Measurements from ENCODE around the gene VSTM2B. TPM values are rescaled to one million over a fixed set of nuclear protein-coding genes. Genes with fewer than 3 reads are reported as not detected.

VSTM2B gene
- total RNA-seq, 1 experiment from 2014 or later: not detected

DNA sequence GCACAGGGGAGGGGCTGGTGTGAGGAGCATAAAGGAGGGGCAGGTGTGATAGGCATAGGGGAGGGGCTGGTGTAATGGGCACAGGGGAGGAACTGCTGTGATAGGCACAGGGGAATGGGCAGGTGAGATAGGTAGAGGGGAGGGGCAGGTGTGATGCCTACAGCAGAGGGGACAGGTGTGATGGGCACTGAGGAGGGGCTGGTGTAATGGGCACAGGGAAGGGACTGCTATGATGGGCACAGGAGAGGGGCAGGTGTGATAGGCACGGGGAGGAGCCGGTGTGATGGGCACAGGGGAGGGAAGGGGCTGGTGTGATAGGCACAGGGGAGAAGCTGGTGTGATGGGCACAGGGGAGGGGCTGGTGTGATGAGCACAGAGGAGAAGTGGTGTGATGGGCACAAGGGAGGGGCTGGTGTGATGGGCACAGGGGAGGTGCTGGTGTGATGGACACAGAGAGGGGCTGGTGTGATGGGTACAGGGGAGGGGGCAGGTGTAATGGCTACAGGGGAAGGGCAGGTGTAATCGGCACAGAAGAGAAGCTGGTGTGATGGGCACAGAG, 40.8 kb downstream of the VSTM2B start:
- DNase-seq (ENCODE audit: low read depth): no peak

DNA sequence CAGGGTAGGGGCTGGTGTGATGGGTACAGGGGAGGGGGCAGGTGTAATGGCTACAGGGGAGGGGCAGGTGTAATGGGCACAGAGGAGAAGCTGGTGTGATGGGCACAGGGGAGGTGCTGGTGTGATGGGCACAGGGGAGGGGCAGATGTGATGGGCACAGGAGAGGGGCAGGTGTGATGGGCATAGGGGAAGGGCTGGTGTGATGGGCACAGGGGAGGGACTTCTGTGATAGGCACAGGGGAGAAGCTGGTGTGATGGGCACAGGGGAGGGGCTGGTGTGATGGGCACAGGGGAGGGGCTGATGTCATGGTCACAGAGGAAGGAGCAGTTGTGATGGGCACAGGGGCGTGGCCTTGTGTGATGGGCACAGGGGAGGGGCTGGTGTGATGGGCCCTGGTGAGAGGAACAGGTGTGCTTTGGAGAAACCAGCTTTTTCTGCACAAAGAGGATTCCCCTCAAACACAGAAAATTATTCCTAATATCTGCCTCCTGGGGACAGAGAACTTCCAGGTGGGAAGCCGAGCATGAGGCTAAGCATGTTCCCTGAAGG, 41.6 kb downstream of the VSTM2B start:
- DNase-seq (ENCODE audit: low read depth): no peak

DNA sequence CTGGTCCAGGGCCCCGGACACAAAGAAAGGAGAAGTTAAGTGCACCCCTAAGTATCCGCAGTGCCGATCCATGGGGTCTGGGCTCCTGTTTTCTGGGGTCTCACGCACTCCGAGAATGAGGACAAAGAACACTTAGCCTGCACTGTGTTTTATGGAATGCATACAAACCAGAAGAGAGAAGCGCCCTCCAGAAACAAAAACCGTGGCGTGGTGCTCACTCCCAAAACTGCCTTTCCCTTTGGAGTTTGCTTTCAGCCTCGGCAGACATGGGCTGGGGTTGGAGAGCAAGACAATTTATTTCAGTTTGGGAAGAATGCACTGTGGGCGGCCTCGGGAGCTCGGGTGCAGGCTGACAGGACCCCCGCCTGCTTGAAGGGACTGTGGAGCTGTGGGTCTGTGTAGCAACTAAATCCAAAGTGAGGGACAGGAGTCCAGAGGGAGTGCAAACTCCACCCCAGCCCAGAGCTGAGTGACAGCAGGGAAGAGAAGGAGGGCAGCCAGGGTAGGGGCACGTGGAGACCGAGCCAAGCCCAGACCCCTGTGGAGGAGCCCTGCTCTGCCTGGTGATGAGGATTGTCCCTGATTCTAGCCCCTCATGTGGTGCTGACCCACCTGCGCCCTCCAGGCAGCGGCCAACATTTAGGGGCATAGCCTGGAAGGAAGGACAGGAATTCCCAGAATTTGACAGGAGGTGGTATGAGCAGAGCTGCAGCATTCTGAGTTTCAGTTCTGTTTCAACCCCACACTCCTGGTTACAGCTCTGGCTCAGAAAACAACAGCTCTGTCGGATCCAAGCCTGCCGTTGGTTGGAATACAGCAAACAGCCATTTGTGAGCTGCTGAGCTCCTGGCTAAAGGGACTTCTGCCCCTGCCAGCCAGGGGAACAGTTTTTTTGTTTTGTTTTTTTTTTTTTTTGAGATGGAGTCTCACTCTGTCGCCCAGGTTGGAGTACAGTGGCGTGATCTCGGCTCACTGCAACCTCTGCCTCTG, 42.5 kb downstream of the VSTM2B start:
- DNase-seq (ENCODE audit: low read depth): no peak

DNA sequence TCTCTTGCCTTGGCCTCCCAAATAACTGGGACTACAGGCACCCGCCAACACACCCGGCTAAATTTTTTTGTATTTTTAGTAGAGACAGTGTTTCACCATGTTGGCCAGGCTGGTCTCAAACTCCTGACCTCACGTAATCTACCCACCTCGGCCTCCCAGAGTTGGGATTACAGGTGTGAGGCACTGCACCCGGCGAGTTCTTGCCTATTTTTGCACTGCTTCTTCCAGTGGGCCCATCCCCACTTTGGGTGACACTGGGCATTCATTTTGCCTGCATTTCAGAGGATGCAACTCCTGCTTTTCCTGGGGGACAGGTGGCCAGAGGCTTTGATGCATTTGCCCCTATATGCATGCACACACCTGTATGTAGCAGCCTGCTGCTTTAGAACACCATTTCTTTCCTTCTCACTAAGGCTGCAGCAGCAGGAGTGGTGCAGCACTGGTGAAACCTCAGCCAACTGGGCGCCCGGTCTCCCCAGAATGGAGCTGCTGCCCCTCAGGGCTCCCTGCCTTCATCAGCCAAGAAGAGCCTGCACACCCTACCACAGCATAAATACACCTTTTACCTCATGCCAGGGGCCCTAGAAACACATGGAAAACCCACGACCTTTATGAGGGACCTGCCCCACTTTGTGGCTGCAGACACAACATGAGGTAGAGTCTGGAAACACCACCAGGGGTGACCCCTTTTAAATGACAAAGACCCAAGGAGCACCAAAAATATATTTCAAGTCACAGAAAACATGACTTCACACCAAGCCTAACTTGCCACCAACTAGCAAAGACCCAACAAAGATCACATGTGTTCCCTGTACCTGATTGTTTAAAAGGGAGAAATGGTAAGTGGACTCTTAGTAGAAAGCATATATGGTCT, 43.5 kb downstream of the VSTM2B start:
- DNase-seq (ENCODE audit: low read depth): no peak

DNA sequence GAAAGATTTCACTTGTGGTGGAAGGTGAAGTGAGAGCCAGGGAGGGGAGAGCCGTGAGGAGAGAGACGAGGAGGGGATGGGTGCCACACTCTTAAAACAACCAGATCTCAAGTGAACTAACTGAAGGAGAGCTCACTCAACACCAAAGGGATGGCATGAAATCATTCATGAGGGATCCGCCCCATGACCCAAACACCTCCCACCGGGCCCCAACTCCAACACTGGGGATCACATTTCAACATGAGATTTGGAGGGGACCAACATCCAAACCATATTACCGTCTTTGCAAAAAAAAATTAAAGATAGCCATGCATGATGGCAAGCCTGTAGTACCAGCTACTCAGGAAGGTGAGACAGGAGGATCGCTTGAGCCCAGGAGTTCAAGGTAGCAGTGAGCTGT, 45.4 kb downstream of the VSTM2B start:
- no peak for DNase-seq (ENCODE audit: low read depth)

DNA sequence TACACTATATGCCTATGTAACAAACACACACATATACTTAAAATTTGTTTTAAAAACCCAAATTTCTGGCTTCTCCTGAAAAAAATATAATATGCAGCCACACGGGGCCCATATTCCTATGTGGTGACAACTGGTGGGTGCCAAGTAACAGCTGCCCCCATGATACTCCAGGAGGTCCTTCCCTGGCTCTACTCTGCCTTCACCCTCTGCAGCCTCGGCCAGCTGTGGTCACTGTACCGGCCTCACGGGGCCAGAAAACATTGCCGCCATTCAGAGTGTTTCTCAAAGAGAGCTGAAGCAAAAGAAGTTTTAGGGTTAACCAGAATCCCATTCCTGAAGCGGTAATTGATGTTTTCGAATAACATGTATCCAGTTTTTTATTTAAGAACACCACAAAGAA, 47.7 kb downstream of the VSTM2B start:
- no peak for DNase-seq (ENCODE audit: low read depth)

DNA sequence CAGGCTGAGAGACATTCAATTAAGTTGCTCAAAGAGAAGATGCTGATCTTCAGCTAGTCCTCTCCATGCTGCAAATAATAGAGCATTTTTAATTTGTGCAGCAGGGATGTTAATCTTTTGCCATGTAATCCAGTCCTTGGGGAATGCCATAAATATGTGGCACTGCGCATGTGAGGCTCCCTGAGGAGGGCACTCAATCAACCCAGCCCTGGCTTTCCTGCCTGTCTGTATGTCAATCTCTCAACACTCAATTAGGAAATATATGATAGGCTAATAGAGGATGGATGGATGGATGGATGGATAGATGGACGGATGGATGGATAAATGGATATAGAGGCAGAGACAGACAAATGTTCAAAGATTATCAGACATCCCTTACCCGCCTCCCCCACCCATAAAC, 48.7 kb downstream of the VSTM2B start:
- DNase-seq (ENCODE audit: low read depth): no peak

DNA sequence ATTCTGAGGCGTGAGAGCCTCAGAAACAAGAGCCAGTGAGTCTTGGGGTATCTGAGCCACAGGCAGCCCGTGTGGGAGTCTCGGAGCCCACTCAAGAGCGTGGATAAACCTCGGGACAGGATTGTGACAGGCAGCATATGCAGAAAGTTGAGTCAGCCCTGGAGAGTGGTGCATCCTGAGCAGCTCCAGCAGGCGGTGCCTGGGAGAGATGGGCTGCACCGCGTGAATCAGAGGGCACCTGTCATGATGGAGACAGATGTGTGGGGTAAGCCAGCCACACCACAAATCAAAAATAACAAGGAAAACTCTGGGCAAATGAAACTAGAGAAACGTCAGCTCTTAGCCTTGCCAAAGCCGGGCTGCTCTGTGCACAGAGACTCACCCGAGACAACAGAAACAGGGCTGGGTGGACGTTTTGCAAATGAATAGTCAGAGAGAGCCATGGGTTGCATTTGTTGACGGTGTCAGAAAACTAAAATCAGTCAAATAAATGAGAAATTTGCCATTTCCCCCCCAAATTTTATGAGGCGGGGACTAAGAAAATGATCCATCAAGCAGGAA, 50.3 kb downstream of the VSTM2B start:
- peak; percentile 89 for DNase-seq (ENCODE audit: low read depth)

DNA sequence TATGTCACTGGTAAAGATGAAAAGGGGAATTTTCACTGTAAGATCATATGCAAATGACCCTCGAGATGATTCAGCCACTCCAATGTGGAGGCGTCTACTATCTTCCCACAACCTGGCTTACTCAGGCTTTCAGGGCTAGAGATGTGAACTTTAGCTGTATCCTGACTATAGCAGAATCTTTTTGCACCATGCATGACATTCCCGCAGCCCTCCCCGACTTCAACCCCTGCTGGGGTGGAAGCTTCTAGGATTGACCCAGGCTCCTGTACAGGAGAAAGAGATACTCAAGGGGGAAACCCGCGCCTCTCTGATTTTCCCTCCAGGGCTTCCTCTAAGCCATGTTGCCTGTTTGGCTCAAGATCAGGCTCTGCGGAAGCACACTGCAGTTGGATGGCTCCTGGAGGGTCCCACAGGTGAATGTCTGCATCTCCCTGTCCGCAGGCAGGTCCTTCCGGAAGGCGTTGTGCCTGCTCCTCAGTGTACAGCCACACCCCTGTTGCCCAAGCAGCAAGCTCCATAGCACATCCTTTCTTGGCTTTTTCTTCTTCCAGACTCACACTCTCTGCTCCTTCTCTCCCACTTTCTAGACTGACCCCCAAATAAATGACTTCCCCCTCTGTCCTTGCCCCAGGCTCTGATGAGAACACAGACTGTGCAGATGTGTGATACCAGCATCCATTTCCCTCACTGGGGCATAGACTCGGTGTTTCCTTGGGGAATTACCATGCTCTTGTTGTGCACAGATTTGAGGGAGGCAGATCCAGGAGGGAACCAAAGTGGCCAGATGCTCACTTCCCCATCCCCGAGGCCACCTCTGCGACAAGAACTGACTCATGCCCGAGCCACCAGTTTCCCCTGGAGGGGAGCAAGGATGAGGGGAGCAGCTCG, 51.2 kb downstream of the VSTM2B start:
- DNase-seq (ENCODE audit: low read depth): peak; percentile 40

DNA sequence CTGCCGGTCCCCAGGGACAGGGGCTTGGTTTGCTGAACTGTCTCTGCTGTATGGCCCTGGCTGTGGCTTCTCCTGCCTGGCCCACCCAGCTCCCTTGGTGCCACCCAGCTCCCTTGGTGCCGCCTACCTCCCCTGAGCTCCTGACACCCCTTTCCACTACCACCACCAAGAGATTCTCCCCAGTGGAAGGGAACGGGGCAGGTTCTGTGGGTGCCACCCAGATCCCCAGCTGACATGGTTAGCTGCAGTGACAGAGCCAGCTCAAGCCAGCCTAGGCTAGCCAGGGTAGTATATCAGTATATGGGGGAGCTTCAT, 51.8 kb downstream of the VSTM2B start:
- no peak for DNase-seq (ENCODE audit: low read depth)

DNA sequence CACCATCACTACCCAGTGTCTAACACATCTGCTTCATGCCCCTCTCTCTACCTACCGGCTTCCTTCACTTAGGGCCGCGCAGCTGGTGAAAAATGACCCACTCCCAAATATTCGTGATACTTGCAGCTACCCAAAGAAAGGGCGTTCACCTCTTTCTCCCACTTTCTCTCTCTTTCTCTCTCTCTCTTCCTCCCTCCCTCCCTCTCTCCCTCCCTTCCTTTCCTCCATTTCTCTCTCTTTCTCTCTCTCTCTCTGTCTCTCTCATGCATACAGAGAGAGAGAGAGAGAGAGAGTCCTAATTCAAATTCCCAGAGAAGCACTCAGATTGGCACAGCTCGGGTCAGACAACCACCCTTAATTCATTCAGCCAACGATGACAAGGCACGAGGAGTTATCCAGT, 52.6 kb downstream of the VSTM2B start:
- DNase-seq (ENCODE audit: low read depth): no peak

DNA sequence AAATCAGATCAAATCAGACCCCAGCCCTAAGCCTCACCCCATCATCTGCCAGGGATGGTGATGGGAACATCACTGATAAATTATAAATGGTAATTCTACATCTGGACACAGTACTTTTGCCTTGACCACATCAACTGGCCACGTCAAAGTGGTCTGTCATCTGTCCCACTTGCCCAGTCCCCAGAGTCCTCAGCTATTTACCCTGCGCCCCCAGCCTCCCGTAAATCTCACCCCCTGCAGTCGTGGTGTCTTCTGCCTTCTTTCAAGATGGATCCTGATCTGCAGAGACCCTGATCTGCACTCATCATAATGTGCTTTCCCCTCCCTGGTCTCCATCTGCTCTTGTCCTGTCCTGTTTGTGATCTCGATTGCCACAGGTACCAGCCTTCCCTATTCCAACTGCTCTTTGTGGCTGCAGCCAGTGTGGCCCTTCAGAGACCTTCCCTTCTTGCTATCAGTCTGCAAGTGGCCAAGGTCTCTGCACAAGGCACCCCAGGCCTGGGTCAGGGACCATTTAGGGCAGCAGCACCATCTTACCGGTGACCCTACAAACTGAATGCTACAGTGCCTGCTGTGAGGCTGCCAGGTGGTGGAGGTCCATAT, 53.6 kb downstream of the VSTM2B start:
- no peak for DNase-seq (ENCODE audit: low read depth)

DNA sequence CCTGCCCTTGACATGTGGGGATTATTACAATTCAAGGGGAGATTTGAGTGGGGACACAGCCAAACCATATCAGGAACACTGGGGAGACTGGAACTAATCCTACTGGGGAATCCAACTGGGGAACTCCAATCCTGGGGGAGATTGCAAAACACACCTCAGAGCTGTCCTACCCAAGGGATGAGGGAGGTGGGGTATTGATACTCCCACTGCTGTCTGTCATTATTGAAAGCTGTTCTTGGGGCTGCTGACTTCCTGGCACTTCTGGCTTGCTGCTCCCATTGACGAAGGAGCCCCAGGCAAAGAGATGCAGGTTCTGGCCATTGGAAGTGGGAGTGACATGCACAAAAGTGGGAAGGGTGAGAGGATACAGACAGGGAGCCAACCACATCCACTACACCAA, 55.6 kb downstream of the VSTM2B start:
- DNase-seq (ENCODE audit: low read depth): no peak

DNA sequence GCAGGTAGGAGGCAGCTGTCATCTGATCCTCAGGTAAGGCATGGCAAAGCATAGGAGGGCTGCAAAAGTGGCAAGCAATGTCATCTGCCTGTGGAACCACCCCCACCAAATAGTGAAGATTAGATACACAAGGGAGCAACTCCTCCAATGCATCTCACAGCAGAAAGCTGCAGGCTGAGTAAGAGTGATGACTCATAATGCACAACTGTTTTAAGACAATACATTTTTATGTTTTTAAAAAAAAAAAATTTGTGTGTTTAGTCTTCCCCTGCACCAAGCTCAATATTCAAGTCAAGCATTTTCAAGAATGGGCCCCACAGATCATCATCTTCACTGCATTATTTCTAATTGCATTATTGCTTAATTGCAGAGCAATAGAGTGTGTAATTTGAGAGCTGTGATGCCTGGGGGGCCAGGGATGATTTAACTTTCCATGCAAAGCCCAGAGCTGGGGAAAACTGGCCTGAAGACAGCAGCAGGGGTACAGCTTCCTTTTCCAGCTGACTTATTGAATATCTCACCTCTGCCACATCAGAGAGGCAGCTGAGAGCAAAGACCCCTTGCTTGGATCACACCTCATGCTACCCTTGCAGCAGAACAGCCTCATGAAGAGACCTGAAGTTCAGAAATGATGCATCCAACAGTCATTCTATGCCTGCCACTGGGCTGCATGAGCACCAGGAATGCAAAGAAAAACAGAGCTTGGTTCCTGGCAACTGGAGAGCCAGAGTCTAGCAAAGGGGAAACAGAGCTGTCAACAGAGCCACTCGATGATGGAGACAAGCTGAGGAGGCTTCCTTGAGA, 57.6 kb downstream of the VSTM2B start:
- DNase-seq (ENCODE audit: low read depth): peak; percentile 79

DNA sequence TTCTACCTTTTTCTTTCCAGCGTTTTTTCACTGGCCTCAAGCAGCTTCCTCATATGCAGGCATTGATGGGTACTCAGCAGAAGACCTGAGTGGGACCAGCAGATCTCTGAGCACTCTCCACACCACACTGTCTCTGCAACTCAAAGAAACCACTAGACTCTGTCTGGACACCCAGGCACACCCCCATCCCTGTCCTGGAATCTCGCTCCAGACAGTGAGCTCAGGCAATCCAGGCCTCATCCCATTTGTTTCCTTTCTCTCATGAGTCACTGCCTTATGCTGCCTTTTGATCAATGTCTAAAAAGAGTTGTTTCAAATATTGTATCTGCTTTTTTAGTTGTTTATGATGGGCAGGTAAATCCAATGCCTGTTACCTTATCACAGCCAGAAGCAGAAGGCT, 60.6 kb downstream of the VSTM2B start:
- DNase-seq (ENCODE audit: low read depth): peak; percentile 67

DNA sequence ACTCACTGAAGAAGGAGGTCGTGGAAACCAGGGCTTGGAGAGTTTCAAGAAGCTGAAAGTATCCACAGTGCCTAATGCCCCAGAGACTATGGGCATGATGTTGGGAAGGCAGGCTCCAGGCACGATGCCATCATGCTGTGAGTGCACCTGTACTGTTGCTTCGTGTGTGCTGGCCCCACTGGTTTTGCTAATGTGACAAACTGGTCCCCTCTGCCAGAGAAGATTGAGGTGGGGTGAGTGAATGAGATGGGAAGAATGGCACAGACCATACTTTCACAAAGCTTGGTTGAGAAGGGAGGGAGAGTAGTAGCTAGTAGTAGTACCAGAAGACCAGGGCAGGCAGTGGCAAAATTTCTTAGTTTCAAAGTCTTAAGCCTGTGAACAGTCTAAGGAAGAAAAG, 61.3 kb downstream of the VSTM2B start:
- no peak for DNase-seq (ENCODE audit: low read depth)

DNA sequence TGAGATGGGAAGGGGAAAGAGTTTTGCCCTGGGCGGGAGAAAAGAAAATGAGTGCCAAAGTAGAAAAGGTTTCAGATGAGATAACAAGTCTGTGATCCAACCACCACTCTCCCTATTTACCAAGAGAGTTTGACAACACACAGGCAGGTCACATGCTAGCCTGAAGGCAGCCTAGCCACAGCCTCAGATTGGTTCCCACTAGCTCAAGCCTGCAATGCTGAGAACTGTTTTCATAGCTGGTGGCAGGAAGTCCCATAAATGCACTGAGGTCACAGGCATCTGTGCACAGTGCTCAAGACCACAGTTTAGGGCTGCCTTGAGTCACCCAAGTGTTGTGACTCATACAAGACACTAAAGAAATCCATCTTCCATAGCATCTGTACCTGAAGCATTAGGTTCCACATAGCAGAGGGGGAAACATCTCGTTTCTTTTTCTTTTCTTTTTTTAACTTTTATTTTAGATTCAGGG, 61.8 kb downstream of the VSTM2B start:
- peak; percentile 91 for DNase-seq (ENCODE audit: low read depth)

DNA sequence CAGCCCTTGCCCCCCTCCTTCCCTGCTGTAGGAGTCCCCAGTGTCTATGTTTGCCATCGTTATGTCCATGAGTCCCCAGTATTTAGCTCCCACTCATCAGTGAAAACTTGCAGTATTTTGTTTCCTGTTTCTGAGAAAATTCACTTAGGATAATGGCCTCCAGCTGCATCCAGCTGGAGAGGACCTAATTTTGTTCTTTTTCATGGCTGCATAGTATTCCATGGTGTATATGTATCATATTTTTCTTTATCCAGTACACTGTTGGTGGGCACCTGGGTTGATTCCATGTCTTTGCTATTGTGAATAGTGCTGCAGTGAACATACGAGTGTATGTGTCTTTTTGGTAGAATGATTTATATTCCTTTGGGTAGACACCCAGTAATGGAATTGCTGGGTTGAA, 62.3 kb downstream of the VSTM2B start:
- DNase-seq (ENCODE audit: low read depth): no peak

DNA sequence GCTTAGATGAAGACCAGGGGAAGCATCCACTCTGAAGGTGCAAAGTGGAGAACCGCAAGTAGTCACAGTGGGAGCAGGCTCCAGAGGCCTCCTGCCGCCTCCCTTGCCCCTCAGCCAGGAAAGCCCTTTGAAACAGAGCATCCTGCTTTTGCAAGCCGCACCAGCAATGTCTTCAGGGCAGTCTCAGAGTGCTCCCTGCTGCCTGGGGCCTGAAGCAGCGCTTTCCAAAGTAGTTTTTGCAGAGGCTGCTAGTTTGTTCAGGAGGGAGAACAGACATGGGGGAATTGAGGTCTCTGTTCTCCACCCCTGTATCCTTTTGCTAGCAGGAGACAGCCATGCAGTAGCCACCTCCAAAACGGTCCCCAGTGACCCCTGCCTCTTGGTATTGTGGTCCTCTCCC, 64.5 kb downstream of the VSTM2B start:
- DNase-seq (ENCODE audit: low read depth): no peak

Data from LHCN-M2 (cell line).